HEK293 (cell line): ENCODE measurements around the gene TOP3B.

Experiments used
- CTCF ChIA-PET: fragments of 350-600 bp; formaldehyde crosslinking; extraction: SDS; loops from one replicate; lab custom pipeline; 2021; ENCODE audit warnings: antibody characterized with exemption; lab: Yijun Ruan, JAX
- POLR2A ChIA-PET: fragments of 300-600 bp; formaldehyde crosslinking; extraction: SDS; loops from one replicate; lab custom pipeline; 2020; ENCODE audit warnings: antibody characterized with exemption, inconsistent platforms; lab: Yijun Ruan, JAX
- H3K27ac ChIP-seq: fragments of 200-500 bp; sonication (Bioruptor generic); 2 replicates; pipeline ENCODE4 v1.5.1; 2014; ENCODE audit warnings: low read depth, low read length, control low read depth, inconsistent platforms; ENCODE audit errors: extremely low read depth
- H3K36me3 ChIP-seq, 2 experiments: fragments of 200-500 bp in 1 of 2; sonication (Bioruptor generic) in 1 of 2; 1 replicate in 1 of 2; 2 replicates in 1 of 2; pipeline ENCODE4 v1.5.1; 2014 to 2017; ENCODE audit warnings: inconsistent platforms in 2 of 2, low read length in 2 of 2; ENCODE audit not compliant: control insufficient read depth in 2 of 2, insufficient read depth in 1 of 2
- H3K4me1 ChIP-seq: fragments of 200-500 bp; sonication (Bioruptor generic); 2 replicates; pipeline ENCODE4 v1.5.1; 2014; ENCODE audit warnings: mild to moderate bottlenecking, low read length, inconsistent platforms; ENCODE audit not compliant: control insufficient read depth, insufficient read depth
- H3K4me3 ChIP-seq: 2 replicates; pipeline ENCODE4 v1.5.1; 2011; ENCODE audit warnings: low read depth, mild to moderate bottlenecking, control low read depth, low read length, moderate library complexity
- H3K9me3 ChIP-seq: fragments of 200-500 bp; sonication (Bioruptor generic); 2 replicates; pipeline ENCODE4 v1.5.1; 2014; ENCODE audit warnings: low read depth, low read length, inconsistent platforms; ENCODE audit not compliant: control insufficient read depth, insufficient read depth
- GLI4 ChIP-seq: fragments of 450-650 bp; formaldehyde crosslinking; IDR thresholded peaks from 2 replicates; pipeline ENCODE4 v1.5.1; 2016; ENCODE audit warnings: missing biosample characterization, missing genetic modification characterization
- GLIS2 ChIP-seq: fragments of 450-650 bp; formaldehyde crosslinking; IDR thresholded peaks from 2 replicates; pipeline ENCODE4 v1.5.1; 2016; ENCODE audit warnings: missing biosample characterization, missing genetic modification characterization
- MYNN ChIP-seq: fragments of 450-650 bp; formaldehyde crosslinking; IDR thresholded peaks from 2 replicates; pipeline ENCODE4 v1.5.1; 2016; ENCODE audit warnings: missing biosample characterization, missing genetic modification characterization, borderline replicate concordance
- MZF1 ChIP-seq: fragments of 450-650 bp; formaldehyde crosslinking; IDR thresholded peaks from 2 replicates; pipeline ENCODE4 v1.5.1; 2017; ENCODE audit warnings: missing biosample characterization, missing genetic modification characterization, borderline replicate concordance
- PRDM1 ChIP-seq: fragments of 450-650 bp; formaldehyde crosslinking; IDR thresholded peaks from 2 replicates; pipeline ENCODE4; 2016; ENCODE audit warnings: missing biosample characterization, missing genetic modification characterization
- REST ChIP-seq: fragments of 450-650 bp; formaldehyde crosslinking; IDR thresholded peaks from 2 replicates; pipeline ENCODE4 v1.5.1; 2016; ENCODE audit warnings: missing biosample characterization, missing genetic modification characterization
- ZBTB17 ChIP-seq: fragments of 450-650 bp; formaldehyde crosslinking; IDR thresholded peaks from 2 replicates; pipeline ENCODE4 v1.5.1; 2016; ENCODE audit warnings: missing biosample characterization, missing genetic modification characterization
- ZNF23 ChIP-seq: fragments of 450-650 bp; formaldehyde crosslinking; IDR thresholded peaks from 2 replicates; pipeline ENCODE4 v1.5.1; 2016; ENCODE audit warnings: missing biosample characterization, missing genetic modification characterization, borderline replicate concordance
- ZNF26 ChIP-seq: fragments of 450-650 bp; formaldehyde crosslinking; IDR thresholded peaks from 2 replicates; pipeline ENCODE4 v1.5.1; 2016; ENCODE audit warnings: missing biosample characterization, missing genetic modification characterization
- ZNF280C ChIP-seq: fragments of 450-650 bp; formaldehyde crosslinking; IDR thresholded peaks from 2 replicates; pipeline ENCODE4 v1.5.1; 2016; ENCODE audit warnings: missing biosample characterization, missing genetic modification characterization
- ZNF280D ChIP-seq: fragments of 450-650 bp; formaldehyde crosslinking; IDR thresholded peaks from 2 replicates; pipeline ENCODE4 v1.5.1; 2016; ENCODE audit warnings: missing biosample characterization, missing genetic modification characterization
- ZNF324 ChIP-seq: fragments of 450-650 bp; formaldehyde crosslinking; IDR thresholded peaks from 2 replicates; pipeline ENCODE4 v1.5.1; 2016; ENCODE audit warnings: missing biosample characterization, missing genetic modification characterization
- ZNF423 ChIP-seq: fragments of 450-650 bp; formaldehyde crosslinking; IDR thresholded peaks from 2 replicates; pipeline ENCODE4 v1.5.1; 2016; ENCODE audit warnings: missing biosample characterization, missing genetic modification characterization
- ZNF426 ChIP-seq: fragments of 450-650 bp; formaldehyde crosslinking; IDR thresholded peaks from 2 replicates; pipeline ENCODE4 v1.5.1; 2017; ENCODE audit warnings: missing biosample characterization, missing genetic modification characterization, mild to moderate bottlenecking, inconsistent platforms, moderate library complexity
- ZNF560 ChIP-seq: fragments of 450-650 bp; formaldehyde crosslinking; IDR thresholded peaks from 2 replicates; pipeline ENCODE4 v1.5.1; 2017; ENCODE audit warnings: missing biosample characterization, missing genetic modification characterization, borderline replicate concordance
- ZNF571 ChIP-seq: fragments of 450-650 bp; formaldehyde crosslinking; IDR thresholded peaks from 2 replicates; pipeline ENCODE4 v1.5.0; 2017; ENCODE audit warnings: missing biosample characterization, missing genetic modification characterization
- ZNF692 ChIP-seq: fragments of 450-650 bp; formaldehyde crosslinking; IDR thresholded peaks from 2 replicates; pipeline ENCODE4 v1.5.1; 2016; ENCODE audit warnings: missing biosample characterization, missing genetic modification characterization
- ZNF707 ChIP-seq: fragments of 450-650 bp; formaldehyde crosslinking; IDR thresholded peaks from 2 replicates; pipeline ENCODE4 v1.5.1; 2016; ENCODE audit warnings: missing biosample characterization, missing genetic modification characterization
- ZSCAN4 ChIP-seq: fragments of 450-650 bp; formaldehyde crosslinking; IDR thresholded peaks from 2 replicates; pipeline ENCODE4 v1.5.1; 2017; ENCODE audit warnings: missing biosample characterization, missing genetic modification characterization
- TF ChIP-seq, protein P1 (sequence below): fragments of 450-650 bp; formaldehyde crosslinking; IDR thresholded peaks from 2 replicates; pipeline ENCODE4 v1.5.1; 2017; ENCODE audit warnings: missing biosample characterization, missing genetic modification characterization

Gene TOP3B

DNA sequence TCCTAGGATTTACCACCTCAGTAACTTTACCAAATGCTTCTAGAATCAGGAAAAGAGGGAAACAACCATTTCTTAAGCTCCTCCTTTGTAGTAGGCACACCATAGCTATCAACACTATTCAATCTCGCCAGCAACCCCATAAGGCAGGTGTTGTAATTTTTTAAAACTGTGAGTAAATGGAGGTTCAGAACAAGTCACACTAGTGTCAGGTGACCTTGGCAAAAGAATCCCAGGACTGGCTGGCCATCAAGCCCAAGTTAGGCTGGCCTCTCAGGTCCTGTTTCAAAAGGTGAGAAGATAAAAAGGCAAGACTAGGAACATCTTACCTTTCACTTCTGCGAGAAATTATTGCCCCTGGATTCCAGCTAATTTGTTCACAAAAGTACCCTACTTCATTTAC, 713 bp downstream of the TOP3B start:
- H3K4me3 ChIP-seq, result peak overlapping the region; percentile 96
- H3K36me3 ChIP-seq, result peaks cover 0 to 32% of the 10 kb centered on the region in 2 experiments; a peak in 1 of 3 replicates
- no peaks in the 10 kb centered on the region for H3K4me1 ChIP-seq
- ChIA-PET POLR2A (interaction anchor here (0.6 to 1.4 kb wide), 5 partner anchors 10 to 220 kb away, joined by 3 to 11 read pairs (median 3); partner anchors contain the start of gene PPM1F), CTCF (interaction anchor here (0.6 to 4.3 kb wide), 7 partner anchors 10 to 316 kb away, joined by 3 to 47 read pairs (median 3); partner anchors contain the start of gene PPM1F)
- H3K9me3 ChIP-seq, result no peaks in the 10 kb centered on the region
- TF ChIP-seq ZNF560 (tag by site-specific recombination) (no peak), GLI4 (no peak), PRDM1 (tag by site-specific recombination) (no peak), ZNF707 (tag by site-specific recombination) (no peak), ZNF571 (tag by site-specific recombination) (no peak), ZNF692 (tag by site-specific recombination) (no peak), MYNN (no peak), REST (tag by site-specific recombination) (no peak), ZNF423 (no peak), ZNF23 (tag by site-specific recombination) (no peak), GLIS2 (tag by site-specific recombination) (no peak), ZNF324 (tag by site-specific recombination) (no peak), ZSCAN4 (tag by site-specific recombination) (no peak), MZF1 (tag by site-specific recombination) (no peak)
- TF ChIP-seq, protein P1, sequence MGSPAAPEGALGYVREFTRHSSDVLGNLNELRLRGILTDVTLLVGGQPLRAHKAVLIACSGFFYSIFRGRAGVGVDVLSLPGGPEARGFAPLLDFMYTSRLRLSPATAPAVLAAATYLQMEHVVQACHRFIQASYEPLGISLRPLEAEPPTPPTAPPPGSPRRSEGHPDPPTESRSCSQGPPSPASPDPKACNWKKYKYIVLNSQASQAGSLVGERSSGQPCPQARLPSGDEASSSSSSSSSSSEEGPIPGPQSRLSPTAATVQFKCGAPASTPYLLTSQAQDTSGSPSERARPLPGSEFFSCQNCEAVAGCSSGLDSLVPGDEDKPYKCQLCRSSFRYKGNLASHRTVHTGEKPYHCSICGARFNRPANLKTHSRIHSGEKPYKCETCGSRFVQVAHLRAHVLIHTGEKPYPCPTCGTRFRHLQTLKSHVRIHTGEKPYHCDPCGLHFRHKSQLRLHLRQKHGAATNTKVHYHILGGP (tag by site-specific recombination), result no peak
- H3K27ac ChIP-seq, result no peak overlapping the region; the same call in 1 of the 2 replicates

DNA sequence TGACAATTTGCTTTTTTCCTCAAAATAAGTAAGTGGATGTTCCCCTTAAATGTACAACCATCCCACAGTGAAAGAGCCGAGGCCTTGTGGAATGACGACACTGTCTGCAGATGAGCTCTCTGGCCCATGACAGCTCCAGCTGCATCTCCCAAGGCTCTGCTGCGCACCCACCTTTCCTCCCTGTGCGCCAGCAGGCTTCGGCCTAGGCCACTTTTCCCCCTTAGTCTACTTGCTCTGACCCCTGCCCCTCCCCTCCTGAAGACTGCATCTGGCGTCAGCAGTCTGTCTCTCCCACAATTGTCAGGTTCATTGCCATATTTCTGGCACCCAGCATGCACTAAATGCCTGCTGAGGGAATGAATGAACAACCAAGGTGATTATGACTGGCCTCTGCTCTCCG, 2.0 kb downstream of the TOP3B start:
- peaks cover 0 to 42% of the 10 kb centered on the region in 2 experiments; a peak in 1 of 3 replicates for H3K36me3 ChIP-seq
- no peaks in the 10 kb centered on the region for H3K4me1 ChIP-seq
- no peak overlapping the region for H3K27ac ChIP-seq
- H3K4me3 ChIP-seq, result no peak overlapping the region
- H3K9me3 ChIP-seq, result no peaks in the 10 kb centered on the region
- ChIA-PET CTCF (interaction anchor here (4.3 kb wide), 1 partner anchor 8 kb away, joined by 47 read pairs; no protein-coding TSS in a partner anchor), POLR2A (no interaction called here)
- no peak for TF ChIP-seq ZNF280C (tag by site-specific recombination)
- no peak for TF ChIP-seq ZNF280D (tag by site-specific recombination)
- no peak for TF ChIP-seq ZNF26
- TF ChIP-seq ZNF426, result no peak
- no peak for TF ChIP-seq ZBTB17 (tag by site-specific recombination)
